H9 (cell line): Measurements from ENCODE around the gene TFF3. TPM values are rescaled to one million over a fixed set of nuclear protein-coding genes. Genes with fewer than 3 reads are reported as not detected.

Source experiments
- DNase-seq: peaks from one replicate; pipeline ENCODE4 v3.0.0-alpha.2; 2017
- H2AFZ ChIP-seq: one replicate; pipeline ENCODE4 v1.6.1; 2013; ENCODE audit warnings: mild to moderate bottlenecking, low read length, control low read depth, moderate library complexity
- H2AK5ac ChIP-seq: 2 replicates; pipeline ENCODE4 v1.6.1; 2013; ENCODE audit warnings: low read length, control low read depth, mixed read lengths; ENCODE audit not compliant: insufficient read length
- H2BK120ac ChIP-seq: one replicate; pipeline ENCODE4 v1.6.1; 2013; ENCODE audit warnings: low read depth, mild to moderate bottlenecking, low read length, control low read depth, inconsistent platforms; ENCODE audit not compliant: poor library complexity, severe bottlenecking
- H2BK12ac ChIP-seq: 2 replicates; pipeline ENCODE4 v1.6.1; 2013; ENCODE audit warnings: low read length, control low read depth, mixed read lengths, low read depth; ENCODE audit not compliant: insufficient read length
- H2BK15ac ChIP-seq: 2 replicates; pipeline ENCODE4 v1.6.1; 2013; ENCODE audit warnings: low read depth, low read length, control low read depth
- H2BK20ac ChIP-seq: one replicate; pipeline ENCODE4 v1.6.1; 2013; ENCODE audit warnings: low read depth, mild to moderate bottlenecking, low read length, control low read depth, inconsistent platforms; ENCODE audit not compliant: poor library complexity, severe bottlenecking
- H2BK5ac ChIP-seq: 2 replicates; pipeline ENCODE4 v1.6.1; 2013; ENCODE audit warnings: low read length, control low read depth, mixed read lengths; ENCODE audit not compliant: insufficient read length
- H3K14ac ChIP-seq: 2 replicates; pipeline ENCODE4 v1.6.1; 2013; ENCODE audit warnings: low read length, control low read depth; ENCODE audit not compliant: insufficient read depth
- H3K18ac ChIP-seq: 2 replicates; pipeline ENCODE4 v1.6.1; 2013; ENCODE audit warnings: low read depth, mild to moderate bottlenecking, mixed read lengths, low read length, control low read depth; ENCODE audit not compliant: insufficient read length
- H3K23ac ChIP-seq: 2 replicates; pipeline ENCODE4 v1.6.1; 2013; ENCODE audit warnings: low read length, control low read depth, mixed read lengths, low read depth; ENCODE audit not compliant: insufficient read length
- H3K23me2 ChIP-seq: 2 replicates; pipeline ENCODE4 v1.6.1; 2013; ENCODE audit warnings: low read depth, mild to moderate bottlenecking, mixed read lengths, low read length, control low read depth; ENCODE audit not compliant: insufficient read length, poor library complexity, severe bottlenecking
- H3K27ac ChIP-seq: 2 replicates; pipeline ENCODE4 v1.5.1; 2013; ENCODE audit warnings: low read length, control low read depth, mixed read lengths, low read depth; ENCODE audit not compliant: insufficient read length
- H3K27me3 ChIP-seq: 2 replicates; pipeline ENCODE4 v1.6.1; 2013; ENCODE audit warnings: low read length, control low read depth, inconsistent platforms; ENCODE audit not compliant: insufficient read depth
- H3K4ac ChIP-seq: 2 replicates; pipeline ENCODE4 v1.6.1; 2013; ENCODE audit warnings: low read depth, mild to moderate bottlenecking, control low read depth, inconsistent platforms, low read length, moderate library complexity
- H3K4me1 ChIP-seq: 2 replicates; pipeline ENCODE4 v1.6.1; 2013; ENCODE audit warnings: low read length, control low read depth, inconsistent platforms; ENCODE audit not compliant: insufficient read depth
- H3K4me2 ChIP-seq: 2 replicates; pipeline ENCODE4 v1.6.1; 2013; ENCODE audit warnings: low read length, control low read depth, mixed read lengths; ENCODE audit not compliant: insufficient read length, insufficient read depth
- H3K56ac ChIP-seq: 2 replicates; pipeline ENCODE4 v1.6.1; 2013; ENCODE audit warnings: low read depth, mild to moderate bottlenecking, mixed read lengths, low read length, control low read depth; ENCODE audit not compliant: insufficient read length
- H3K79me1 ChIP-seq: 2 replicates; pipeline ENCODE4 v1.6.1; 2013; ENCODE audit warnings: low read depth, mild to moderate bottlenecking, moderate library complexity, low read length, control low read depth, inconsistent platforms; ENCODE audit not compliant: insufficient read depth, poor library complexity, severe bottlenecking
- H3K79me2 ChIP-seq: 2 replicates; pipeline ENCODE4 v1.6.1; 2013; ENCODE audit warnings: low read length, control low read depth, inconsistent platforms; ENCODE audit not compliant: insufficient read depth
- H3K9ac ChIP-seq: 2 replicates; pipeline ENCODE4 v1.6.1; 2013; ENCODE audit warnings: low read length, control low read depth, mixed read lengths; ENCODE audit not compliant: insufficient read length; ENCODE audit errors: extremely low read depth
- H3K9me3 ChIP-seq: one replicate; pipeline ENCODE4 v1.6.1; 2013; ENCODE audit warnings: low read depth, low read length, inconsistent platforms; ENCODE audit not compliant: control insufficient read depth
- H3T11ph ChIP-seq: one replicate; pipeline ENCODE4 v1.6.1; 2013; ENCODE audit warnings: mild to moderate bottlenecking, low read length, control low read depth, inconsistent platforms
- H4K20me1 ChIP-seq: one replicate; pipeline ENCODE4 v1.6.1; 2013; ENCODE audit not compliant: control insufficient read depth, insufficient read length, insufficient read depth
- H4K5ac ChIP-seq: 2 replicates; pipeline ENCODE4 v1.6.1; 2013; ENCODE audit warnings: low read depth, mild to moderate bottlenecking, mixed read lengths, low read length, control low read depth; ENCODE audit not compliant: insufficient read length
- H4K8ac ChIP-seq: replicated peaks from 2 replicates; pipeline ENCODE4 v1.6.1; 2013; ENCODE audit warnings: low read length, control low read depth, mixed read lengths, low read depth; ENCODE audit not compliant: insufficient read length
- H4K91ac ChIP-seq: 2 replicates; pipeline ENCODE4 v1.6.1; 2013; ENCODE audit warnings: low read depth, mild to moderate bottlenecking, moderate library complexity, mixed read lengths, low read length, control low read depth; ENCODE audit not compliant: insufficient read length
- H3K27ac Mint-ChIP-seq, 3 experiments: 2 replicates in 2 of 3; 3 replicates in 1 of 3; pipeline ENCODE4 v1.8.0; 2020 to 2021; ENCODE audit warnings: mixed read lengths in 3 of 3, mild to moderate bottlenecking in 1 of 3, moderate library complexity in 1 of 3
- H3K27me3 Mint-ChIP-seq: 2 replicates; pipeline ENCODE4 v1.8.0; 2021; ENCODE audit warnings: low read depth, mild to moderate bottlenecking, moderate library complexity, mixed read lengths
- H3K36me3 Mint-ChIP-seq, 3 experiments: 2 replicates in 2 of 3; 3 replicates in 1 of 3; pipeline ENCODE4 v1.8.0; 2020 to 2021; ENCODE audit warnings: low read depth in 3 of 3, mixed read lengths in 3 of 3; ENCODE audit not compliant: insufficient read depth in 1 of 3
- H3K4me1 Mint-ChIP-seq, 2 experiments: 2 replicates each; pipeline ENCODE4 v1.8.0; 2020; ENCODE audit warnings: mixed read lengths in 2 of 2
- H3K4me3 Mint-ChIP-seq, 2 experiments: 2 replicates in 1 of 2; 3 replicates in 1 of 2; pipeline ENCODE4 v1.8.0; 2020 to 2021; ENCODE audit warnings: mild to moderate bottlenecking in 2 of 2, mixed read lengths in 2 of 2, moderate library complexity in 1 of 2
- H3K9me3 Mint-ChIP-seq, 2 experiments: 2 replicates in 1 of 2; 3 replicates in 1 of 2; pipeline ENCODE4 v1.8.0; 2020; ENCODE audit warnings: mild to moderate bottlenecking in 2 of 2, mixed read lengths in 2 of 2, moderate library complexity in 1 of 2
- CTCF ChIP-seq: fragments of 200-600 bp; sonication (generic); conservative IDR thresholded peaks from 3 replicates; pipeline ENCODE4 v1.8.0; 2021; ENCODE audit warnings: antibody characterized with exemption, mild to moderate bottlenecking
- WGBS: extraction: QIAGEN DNeasy Blood & Tissue Kit; methylation state at CpG from one replicate; pipeline ENCODE4 v1.1.7; 2013; ENCODE audit warnings: missing lambda C conversion rate, low lambda C conversion rate, mixed read lengths; ENCODE audit not compliant: insufficient read length; ENCODE audit errors: extremely low coverage; 5-methylcytosine and 5-hydroxymethylcytosine counted together
- total RNA-seq: library from RNA; stranded (reverse); gene quantifications from 2 replicates; pipeline ENCODE4 v1.2.1, GENCODE V29; 2021

TFF3 gene
- total RNA-seq, 1 experiment from 2014 or later, result 1.5 TPM

- Histone ChIP-seq H3K27me3 (no peaks in the 10 kb centered on the region), H3K4me2 (no peak overlapping the region), H2BK120ac (no peak overlapping the region), H3K18ac (no peak overlapping the region), H4K8ac (no peak overlapping the region), H4K20me1 (no peaks in the 10 kb centered on the region), H3K4ac (no peak overlapping the region), H3K23me2 (no peaks in the 10 kb centered on the region), H3T11ph (no peak overlapping the region), H3K14ac (no peak overlapping the region; the same call in 1 of the 2 replicates), H2BK12ac (no peak overlapping the region), H4K91ac (no peak overlapping the region), H3K56ac (no peak overlapping the region), H3K9ac (no peak overlapping the region), H3K9me3 (no peaks in the 10 kb centered on the region), H3K79me2 (no peaks in the 10 kb centered on the region), H3K27ac (no peak overlapping the region), H2BK15ac (no peak overlapping the region), H4K5ac (no peak overlapping the region), H3K79me1 (no peaks in the 10 kb centered on the region), H3K4me1 (peaks cover 3% of the 10 kb centered on the region; the same call in 1 of the 2 replicates), H2BK5ac (no peak overlapping the region), H2AK5ac (no peak overlapping the region), H2BK20ac (no peak overlapping the region), H2AFZ (no peak overlapping the region), H3K23ac (no peak overlapping the region)
- Mint-ChIP-seq H3K4me1 (peaks cover 20 to 21% of the 10 kb centered on the region in 2 experiments), H3K27me3 (peaks cover 3% of the 10 kb centered on the region; the same call in 1 of the 2 replicates), H3K27ac (no peak overlapping the region; a peak in 1 of 7 replicates), H3K4me3 (no peak overlapping the region), H3K9me3 (peaks cover 0 to 10% of the 10 kb centered on the region in 2 experiments; a peak in 2 of 5 replicates), H3K36me3 (peaks cover 0 to 5% (median 0%) of the 10 kb centered on the region in 3 experiments; a peak in 2 of 7 replicates)
- no peak for TF ChIP-seq CTCF
- DNase-seq, result no peak
- no CpG with 5 or more reads among the region's 4 CpGs for WGBS
These were observed 6.6 kb upstream of the TFF3 start for GRCh38 chr21:42321845-42322244.
